HG03097 (cell line): Measurements from ENCODE around the gene CDC25A.

ENCODE experiments used
- ATAC-seq: cut with Tn5 transposase; IDR thresholded peaks from one replicate; pipeline ENCODE4 v1.9.1; 2021; ENCODE audit not compliant: unreplicated experiment, low FRiP score

The CDC25A gene

GRCh38 chr3:48112108-48112791 lies 76.0 kb downstream of the CDC25A start:
- ATAC-seq, result peak; percentile 86

DNA sequence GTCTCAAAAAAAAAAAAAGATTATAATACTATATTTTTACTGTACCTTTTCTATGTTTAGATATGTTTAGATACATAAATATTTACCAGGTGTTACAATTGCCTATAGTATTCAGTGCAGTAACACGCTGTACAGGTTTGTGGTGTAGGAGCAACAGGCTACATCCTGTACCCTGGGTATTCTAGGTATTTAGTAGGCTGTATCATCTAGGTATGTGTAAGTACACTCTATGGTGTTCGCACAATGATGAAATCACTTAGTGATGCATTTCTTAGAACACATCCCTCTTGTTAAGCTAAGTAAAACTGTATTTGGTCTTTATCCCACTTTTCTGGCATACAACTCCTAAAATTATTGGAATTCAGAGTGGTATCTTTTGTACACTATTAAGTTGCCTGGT lies 77.8 kb downstream of the CDC25A start:
- ATAC-seq, result no peak

GRCh38 chr3:48107227-48107626 lies 81.0 kb downstream of the CDC25A start:
- ATAC-seq, result no peak
